HG02943 (cell line): ENCODE results near the gene ZCCHC14.

ENCODE experiments used
- ATAC-seq: cut with Tn5 transposase; IDR thresholded peaks from one replicate; pipeline ENCODE4 v1.9.1; 2021; ENCODE audit warnings: mild to moderate bottlenecking, low read depth, moderate library complexity; ENCODE audit not compliant: unreplicated experiment

Gene ZCCHC14

DNA sequence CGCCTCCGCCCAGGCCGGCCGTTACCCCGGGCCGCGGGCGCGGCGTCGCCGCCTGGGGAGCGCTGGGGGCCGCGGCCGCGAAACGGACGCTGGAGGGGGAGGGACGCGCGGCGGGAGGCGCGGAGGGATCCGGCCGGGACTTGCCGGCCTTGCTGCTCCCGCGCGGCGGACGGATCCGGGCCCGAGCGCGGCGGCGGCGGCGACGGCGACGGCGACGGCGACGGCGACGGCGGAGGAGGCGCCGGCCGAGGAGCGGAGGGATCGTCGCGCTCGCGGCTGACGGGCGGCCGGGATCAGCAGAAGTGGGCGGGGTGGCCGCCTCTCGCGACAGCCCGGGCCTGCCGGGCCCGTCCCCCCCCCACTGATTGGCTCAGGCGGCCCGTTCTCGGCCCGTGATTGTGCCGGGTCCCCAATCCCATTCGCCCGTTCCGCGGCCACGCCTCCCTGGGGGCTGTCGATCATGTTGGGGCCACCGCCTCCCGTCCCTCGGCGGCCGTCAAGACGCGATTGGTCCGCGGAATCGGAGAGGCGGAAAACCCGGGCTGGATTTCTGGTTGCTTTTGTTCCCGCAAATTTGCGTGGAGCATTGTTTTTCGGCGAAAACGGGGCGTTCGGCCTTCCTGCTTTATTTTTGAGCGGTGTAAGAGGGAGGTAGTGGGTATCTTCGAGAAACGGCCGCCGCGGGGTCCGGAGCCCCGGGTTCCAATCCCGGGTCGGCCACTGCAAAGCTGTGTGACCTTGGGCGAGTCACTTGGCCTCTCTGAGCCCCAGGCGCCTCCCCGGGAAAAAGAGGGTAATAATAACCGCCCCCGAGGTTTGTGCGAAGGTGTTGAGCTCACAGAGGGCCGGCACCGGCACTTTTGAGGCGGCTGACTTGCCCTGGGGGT lies at the start of gene ZCCHC14:
TSS of gene ZCCHC14 (minus strand) at position 304 of the 887 bp plus-strand sequence. CDS start 786 bp downstream, outside the sequence.
- peak; percentile 86 for ATAC-seq

DNA sequence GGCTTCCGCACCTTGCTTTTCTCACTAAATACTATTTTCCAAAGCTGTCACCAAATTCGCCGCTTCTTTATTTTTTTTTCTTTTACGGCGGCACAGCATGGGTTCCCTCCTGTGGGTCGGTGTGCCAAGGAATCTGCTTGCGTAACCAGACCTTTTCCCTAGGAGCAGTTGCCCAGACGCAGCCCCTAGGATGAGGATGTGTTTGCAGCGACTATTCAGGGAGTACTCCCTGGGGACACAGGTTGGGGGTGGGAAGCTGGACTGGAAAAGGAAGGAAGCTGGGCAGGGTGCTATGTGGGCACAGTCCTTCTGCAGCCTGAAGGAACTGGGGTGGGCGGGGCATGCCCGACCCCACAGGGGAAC lies 49.0 kb upstream of the ZCCHC14 start:
- no peak for ATAC-seq

DNA sequence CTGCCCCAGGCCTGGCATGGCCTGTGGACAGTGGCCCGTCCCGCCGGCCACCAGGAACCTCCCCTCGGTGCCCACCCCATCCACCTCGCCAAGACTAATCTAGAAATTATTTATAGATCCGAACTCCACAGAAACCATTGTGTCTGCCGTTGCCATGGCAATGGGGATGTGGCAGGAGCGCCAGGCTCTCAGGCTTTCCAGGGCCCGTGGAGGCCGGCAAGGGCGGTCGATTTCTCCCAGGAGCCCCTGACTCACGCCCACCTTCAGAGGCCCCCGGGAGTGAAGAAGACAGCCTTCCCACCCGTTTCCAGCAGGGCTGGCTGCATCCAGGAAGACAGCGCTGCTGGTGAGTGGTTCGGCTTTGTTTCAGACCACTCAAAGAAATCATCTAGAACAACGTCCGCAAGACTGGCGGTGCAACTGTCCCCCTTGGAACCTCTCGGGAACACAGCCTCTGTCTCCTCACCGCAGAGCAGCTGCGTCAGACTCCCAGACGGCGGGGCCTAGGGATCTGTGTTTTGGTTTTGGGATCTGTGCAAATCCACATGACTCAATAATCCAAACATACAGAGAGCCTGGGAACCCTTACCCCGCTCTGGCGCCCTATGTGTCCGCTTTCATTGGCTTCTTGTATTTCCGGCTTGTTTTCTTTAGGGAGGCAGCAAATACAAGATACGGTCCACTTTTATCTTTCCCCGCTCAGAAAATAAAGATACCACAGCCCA lies 48.5 kb upstream of the ZCCHC14 start:
- no peak for ATAC-seq

DNA sequence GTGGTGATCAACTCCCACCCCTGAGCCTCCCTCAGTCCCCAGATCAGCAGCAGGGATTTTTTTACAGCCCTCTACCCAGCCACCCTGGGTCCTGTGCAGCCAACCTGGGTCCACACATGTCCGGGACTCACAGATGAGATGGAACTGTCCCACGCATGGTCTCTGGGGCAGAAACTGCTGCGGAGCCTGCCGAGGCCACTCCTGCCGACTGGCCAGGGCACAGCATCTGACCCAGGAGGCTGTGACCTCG lies 48.0 kb upstream of the ZCCHC14 start:
- ATAC-seq, result no peak

DNA sequence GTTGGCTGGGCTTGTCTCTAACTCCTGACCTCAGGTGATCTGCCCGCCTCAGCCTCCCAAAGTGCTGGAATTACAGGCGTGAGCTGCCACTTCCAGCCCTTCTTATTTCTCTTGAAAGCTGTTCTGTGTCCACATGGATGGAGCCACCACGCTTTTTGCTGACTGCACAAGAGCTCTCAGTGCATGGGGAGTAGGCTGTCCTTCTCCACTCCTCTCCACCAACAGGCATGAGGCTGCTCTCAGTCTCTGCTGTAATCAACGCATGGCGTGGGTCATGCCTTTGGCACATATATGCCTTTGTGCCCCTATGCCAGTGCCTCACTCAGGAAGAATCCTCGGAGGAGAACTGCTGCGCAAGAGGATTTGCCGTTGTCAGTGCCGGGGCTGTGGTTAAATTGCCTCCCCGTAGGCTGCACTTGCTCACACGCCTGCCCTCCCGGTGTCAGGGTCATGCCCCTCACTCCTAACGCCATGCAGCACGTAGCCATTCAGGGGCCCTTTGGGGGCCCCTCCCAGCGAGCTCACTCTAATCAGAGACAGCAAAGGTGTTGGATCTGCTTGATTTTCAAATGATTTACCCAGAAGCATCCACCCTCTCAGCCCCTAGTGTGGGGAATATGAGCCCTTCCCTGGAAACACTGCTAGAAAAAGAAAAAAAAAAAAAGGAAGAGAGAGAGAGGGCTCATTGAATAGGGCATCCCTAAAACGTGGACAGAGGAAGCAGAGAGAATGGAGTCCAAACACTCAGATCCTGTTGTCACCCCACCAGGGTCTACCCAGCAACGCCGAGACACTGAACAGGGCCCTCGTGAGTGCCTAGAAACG lies 47.5 kb upstream of the ZCCHC14 start:
- ATAC-seq, result no peak

DNA sequence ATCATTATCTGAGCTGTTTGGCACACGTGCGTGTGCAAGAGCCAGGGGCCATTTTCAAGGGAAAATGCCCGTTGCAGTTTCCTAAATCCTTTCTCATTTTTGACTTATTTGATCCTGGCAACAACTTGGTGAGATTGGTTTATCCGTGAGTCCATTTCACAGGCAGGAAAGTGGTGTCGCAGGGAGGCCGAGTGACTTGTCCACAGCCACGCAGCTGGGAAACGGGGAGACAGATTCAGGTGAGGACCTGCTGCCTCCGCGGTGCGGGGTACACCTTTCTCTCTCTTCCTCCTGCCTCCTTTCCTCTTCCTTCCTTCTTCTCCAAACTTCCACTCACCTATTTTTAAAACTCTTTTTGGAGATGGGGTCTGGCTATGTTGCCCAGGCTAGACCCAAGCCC lies 46.3 kb upstream of the ZCCHC14 start:
- ATAC-seq, result no peak

DNA sequence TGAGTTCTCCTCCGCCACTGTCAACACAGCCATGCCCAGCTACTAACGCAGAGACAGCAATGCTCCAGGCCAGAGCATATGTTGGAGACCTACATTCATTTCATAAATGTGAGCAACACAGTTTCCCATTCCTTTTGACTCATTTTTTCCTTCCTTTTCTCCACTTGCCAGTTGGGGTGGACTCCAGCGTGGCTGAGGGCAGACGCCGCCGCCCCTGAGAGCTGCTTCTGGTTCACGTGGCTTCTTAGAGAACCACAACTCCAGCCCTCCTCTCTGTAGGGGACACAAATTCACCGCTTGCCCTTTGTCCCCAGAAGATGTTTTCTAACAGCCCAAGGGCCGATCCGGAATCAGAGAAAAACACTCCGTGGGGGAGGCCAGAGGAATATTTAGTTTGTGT lies 45.8 kb upstream of the ZCCHC14 start:
- ATAC-seq, result no peak

DNA sequence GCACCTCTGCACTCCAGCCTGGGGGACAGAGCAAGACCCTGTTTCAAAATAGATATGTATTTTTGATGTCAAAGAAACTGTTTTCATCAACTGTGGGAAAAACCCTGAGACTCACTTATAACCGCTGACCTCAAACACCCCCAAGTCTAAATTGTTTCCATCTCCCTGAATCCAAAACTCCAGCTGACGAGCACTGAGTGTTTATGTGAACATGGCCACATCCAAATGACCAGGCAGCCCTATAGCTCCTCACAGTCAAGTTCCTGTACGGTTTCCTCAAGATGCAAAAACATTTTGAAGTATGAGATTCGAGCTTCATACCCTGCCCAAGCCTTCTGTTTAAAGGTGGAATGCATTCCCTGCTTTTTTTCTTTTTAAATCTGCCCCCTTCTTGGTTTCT lies 45.3 kb upstream of the ZCCHC14 start:
- no peak for ATAC-seq

DNA sequence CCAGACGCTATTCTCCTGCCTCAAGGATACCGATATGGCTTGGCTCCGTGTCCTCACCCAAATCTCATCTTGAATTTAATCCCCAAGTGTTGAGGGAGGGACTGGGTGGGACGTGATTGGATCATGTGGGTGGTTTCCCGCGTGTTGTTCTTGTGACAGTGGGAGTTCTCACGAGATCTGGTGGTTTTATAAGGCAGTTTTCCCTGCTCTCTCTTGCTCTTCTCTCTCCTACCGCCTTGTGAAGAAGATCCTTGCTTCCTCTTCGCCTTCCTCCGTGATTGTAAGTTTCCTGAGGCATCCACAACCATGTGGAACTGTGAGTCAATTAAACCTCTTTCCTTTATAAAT lies 43.9 kb upstream of the ZCCHC14 start:
- no peak for ATAC-seq

DNA sequence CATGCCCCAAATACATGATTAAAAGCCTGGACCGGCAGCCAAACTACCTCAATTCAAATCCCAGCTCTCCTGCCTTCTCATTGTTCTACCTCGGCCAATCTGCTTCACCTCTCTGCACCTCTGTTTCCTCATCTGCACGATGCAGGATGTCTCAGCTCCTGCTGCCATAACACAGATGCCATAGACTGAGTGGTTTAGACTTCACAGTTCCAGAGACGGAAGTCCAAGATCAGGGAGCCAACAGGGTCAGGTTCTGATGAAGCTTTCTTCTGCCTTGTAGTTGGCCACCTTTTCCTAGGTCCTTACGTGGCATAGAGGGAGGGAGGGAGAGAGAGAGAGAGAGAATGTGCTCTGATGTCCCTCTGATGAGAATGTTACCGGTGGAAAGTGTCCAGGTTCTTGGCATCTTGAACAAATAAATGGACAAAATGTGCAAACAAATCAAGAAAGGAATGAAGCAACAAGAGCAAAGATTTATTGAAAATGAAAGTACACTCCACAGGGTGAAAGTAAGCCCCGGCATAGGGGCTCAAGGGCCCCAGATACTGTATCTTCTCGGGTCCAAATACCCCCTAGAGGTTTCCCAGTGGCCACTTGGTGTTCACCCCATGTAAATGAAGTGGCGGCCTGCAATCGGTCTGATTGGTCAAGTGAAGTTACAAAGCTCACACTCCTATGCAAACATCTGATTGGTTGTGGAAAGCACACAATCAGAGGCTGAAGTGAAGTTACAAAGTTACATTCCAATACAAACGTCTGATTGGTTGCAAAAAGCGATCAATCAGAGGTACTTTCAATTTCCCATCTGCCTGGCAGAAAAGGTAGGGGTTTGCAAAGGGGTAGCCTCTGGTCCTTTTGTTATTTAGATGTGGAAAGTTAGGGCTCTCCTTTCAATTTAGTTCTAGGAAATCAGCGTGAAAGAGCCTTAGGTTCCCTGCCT lies 43.3 kb upstream of the ZCCHC14 start:
- ATAC-seq, result no peak

DNA sequence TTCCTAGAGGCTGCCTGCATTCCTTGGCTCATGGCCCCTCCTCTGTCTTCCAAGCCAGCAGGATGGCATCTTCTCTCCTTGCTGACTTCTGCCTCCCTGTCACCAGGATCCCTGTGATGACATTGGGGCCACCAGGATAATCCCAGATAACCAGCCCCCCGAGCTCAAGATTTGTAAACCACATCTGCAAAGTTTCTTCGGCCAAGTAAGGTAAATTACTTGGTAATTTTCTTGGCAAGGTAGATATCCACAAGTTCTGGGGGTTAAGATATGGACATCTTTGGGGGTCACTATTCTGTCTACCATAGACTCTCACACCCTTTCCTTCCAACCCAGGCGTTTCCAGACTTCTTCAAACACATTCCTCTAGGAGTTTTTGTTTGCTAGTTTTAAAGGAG lies 42.6 kb upstream of the ZCCHC14 start:
- no peak for ATAC-seq

DNA sequence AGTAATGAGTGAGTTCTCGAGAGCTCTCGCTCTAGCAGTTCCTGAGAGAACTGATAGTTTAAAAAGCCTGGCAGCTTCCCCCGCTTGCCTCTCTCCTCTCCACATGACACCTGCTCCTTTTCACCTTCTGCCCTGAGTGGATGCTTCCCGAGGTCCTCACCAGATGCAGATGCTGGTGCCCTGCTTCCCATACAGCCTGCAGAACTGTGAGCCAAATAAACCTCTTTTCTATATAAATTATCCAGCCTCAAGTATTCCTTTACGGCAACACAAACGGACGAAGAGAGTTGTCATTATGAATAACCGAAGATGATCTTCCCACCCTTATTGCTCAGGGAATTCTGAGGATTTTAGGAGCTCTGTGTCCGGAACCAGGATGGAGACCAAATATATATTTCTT lies 41.9 kb upstream of the ZCCHC14 start:
- ATAC-seq, result no peak

DNA sequence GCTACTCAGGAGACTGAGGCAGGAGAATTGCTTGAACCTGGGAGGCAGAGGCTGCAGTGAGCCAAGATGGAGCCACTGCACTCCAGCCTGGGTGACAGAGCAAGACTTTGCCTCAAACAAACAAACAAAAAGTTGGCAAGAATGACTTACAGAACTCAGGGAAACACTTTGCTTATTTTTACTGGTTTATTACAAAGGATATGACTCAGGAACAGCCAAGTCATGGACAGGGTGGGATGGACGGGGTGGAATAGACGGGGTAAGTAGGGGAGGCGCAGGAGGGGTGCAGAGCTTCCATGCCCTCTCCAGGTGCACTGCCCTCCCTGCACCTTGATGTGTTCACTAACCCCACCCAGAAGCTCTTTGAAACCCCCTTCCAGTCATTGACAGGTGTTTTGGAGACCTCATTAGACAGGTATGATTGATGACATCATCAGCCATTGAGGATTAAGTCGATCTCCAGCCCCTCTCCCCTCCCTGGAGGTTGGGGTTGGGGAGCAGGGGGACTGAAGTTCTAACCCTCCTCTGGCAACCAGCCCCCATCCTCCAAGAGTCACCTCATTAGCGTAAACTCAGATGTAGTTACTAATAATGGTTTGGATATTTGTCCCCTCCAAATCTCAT lies 41.3 kb upstream of the ZCCHC14 start:
- ATAC-seq, result no peak

DNA sequence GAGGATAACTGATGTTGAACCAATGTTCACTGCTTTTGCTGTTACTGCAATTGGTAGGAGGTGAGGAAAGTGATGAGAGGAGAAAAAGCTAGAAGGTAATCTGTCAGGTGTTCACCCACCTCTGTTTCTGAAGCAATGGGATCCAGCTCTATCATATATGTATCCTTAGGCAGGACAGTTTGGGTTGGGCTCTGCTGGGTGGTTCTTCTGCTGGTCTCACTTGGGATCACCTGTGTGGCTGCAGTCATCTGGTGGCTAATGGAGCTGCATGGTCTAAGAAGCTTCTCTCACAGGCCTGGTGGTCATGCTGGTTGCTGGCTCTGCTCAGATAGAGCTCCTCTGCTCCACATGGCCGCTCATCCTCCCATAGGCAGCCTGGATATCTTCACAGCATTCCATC lies 40.2 kb upstream of the ZCCHC14 start:
- no peak for ATAC-seq

DNA sequence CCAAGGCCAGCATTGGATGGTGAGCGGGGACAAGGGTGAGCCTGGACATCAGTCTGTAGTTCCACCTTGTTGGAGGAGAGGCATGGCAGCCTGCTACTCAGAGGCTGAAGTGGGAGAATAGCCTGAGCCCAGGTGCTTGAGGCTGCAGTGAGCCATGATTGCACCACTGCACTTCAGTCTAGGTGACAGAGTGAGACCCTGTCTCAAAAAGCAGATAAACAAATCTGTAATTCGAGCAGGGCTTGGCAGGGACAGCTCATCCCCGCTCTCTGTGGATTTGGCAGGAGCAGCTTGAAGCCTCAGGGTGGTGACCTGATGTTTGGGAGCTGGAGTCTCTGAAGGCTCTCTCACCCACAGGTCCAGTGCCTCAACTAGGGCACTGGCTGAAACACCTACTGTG lies 38.6 kb upstream of the ZCCHC14 start:
- ATAC-seq, result no peak

DNA sequence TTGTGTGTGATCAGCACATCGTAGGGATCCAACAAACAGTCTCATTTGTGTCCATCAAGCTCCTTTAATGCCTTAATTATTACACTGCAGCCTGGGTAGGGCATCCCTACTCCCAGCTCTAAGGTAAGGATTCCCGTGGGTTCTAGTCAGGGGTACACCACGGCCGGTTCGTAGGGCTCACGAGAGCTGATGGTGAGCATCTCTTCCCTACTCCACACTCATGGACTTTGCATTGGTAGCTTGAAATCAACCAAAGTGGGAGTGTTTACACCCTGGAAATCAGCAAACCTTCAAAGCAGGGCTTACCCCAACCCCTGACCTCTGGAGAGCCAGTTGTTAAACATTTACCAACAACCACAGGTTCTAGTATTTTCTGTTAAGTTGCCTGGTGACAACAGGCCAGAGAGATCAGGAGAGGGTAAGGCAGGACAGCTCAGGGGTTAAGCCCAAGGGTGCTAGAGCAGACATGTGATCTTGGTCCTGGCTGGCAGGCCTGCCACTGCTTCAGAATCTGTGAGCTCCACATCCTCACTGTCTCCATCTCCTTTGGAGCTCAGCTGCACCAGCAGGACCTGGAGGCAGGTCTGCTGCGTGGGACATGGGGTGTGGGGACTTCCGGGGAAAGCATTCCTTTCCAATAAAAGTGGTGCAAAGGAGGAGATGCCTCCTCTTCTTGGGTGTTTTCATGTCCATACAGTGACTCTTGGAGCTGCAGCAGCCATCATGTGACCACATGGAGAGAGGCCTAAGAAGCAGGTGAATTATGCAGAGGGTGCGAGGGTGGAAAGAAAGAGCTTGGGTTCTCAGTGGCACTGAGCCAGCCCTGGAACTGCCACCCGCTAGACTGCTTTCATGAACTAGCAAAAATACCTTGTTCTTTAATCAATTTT lies 36.1 kb upstream of the ZCCHC14 start:
- ATAC-seq, result no peak

DNA sequence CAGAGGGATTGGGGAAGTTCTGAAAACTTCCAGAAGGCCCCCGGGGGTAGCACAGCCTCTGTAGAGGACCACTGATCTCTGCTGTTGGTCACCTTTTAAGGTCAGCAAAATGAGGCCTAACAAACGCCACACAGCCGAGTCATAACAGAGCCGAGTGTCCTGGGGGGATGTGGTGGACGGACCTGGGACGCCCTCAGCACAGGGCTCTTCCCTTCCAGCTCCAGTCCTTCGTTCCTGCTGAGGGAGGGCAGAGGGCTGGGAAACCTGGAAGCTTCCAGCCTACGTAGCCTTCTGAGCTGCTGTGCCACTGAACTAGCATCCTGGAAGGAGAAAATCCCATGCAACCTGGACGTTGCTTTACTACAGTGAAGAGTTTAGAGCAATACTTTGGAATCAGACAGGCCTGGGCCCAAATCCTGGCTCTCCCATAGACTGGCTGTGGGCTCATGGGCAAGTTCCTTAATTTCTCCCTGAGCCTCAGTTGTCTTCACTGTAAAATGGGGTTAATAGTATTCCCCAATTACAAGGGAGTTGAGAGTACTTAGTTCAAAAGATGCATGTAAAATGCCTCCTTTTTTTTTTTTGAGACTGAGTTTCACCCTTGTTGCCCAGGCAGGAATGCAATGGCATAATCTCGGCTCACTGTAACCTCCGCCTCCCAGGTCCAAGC lies 34.4 kb upstream of the ZCCHC14 start:
- ATAC-seq, result no peak

DNA sequence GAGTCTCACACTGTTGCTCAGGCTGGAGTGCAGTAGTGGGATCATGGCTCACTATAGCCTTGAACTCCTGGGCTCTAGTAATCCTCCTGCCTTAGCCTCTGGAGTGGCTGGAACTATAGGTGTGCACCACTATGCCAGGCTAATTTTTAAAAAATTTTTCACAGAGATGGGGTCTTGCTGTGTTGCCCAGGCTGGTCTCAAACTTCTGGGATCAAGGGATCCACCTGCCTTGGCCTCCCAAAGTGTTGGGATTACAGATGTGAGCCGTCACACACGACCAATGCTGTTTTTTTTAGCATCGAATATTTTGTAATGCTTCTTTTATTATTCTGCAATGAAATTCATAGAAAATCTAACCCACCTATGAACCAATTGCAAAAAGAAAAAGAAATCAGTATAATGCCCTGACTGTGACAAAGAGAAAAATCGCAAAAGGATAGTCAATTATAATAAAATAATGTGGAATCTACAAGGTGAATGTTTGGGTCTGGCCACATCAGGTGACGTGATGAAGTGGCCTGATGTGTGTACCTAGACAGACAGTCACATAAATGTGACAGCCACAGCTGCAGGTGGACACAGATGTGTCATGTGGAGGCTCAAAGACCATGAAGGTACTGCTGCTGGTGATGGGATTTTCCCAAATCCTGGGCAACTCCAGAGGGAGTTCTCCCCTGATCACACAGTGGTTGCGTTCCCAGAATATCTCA lies 33.6 kb upstream of the ZCCHC14 start:
- no peak for ATAC-seq
